ENCODE measurements around the gene ZNF429.

DNA sequence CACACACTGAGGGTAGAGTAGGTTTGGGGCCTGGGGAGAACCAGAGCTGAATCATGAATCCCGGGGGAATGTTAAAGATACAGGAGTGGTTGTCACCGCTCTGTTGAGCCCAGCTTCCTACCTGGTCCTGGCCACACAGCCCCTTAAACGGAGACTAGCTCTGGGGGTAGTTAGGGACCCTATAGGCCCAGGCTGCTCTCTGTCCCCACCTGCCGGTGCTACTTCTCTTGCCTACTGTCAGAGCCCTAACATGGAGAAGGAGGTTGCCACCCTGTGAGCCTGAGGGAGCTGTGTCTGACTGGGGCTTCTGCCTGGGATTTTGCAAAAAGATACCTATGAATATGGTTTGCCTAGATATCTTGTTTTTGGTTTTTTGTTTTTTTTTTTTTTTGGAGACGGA, 36.6 kb upstream of the ZNF429 start:
- TF ChIP-seq EZH2 (IDR thresholded peaks at IDR 0.05; ENCODE audit: low read length): no peak
- TF ChIP-seq, protein P1, sequence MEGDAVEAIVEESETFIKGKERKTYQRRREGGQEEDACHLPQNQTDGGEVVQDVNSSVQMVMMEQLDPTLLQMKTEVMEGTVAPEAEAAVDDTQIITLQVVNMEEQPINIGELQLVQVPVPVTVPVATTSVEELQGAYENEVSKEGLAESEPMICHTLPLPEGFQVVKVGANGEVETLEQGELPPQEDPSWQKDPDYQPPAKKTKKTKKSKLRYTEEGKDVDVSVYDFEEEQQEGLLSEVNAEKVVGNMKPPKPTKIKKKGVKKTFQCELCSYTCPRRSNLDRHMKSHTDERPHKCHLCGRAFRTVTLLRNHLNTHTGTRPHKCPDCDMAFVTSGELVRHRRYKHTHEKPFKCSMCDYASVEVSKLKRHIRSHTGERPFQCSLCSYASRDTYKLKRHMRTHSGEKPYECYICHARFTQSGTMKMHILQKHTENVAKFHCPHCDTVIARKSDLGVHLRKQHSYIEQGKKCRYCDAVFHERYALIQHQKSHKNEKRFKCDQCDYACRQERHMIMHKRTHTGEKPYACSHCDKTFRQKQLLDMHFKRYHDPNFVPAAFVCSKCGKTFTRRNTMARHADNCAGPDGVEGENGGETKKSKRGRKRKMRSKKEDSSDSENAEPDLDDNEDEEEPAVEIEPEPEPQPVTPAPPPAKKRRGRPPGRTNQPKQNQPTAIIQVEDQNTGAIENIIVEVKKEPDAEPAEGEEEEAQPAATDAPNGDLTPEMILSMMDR (optimal IDR thresholded peaks at IDR 0.05 in 1 of 3, IDR thresholded peaks at IDR 0.05 in 1 of 3, conservative IDR thresholded peaks at IDR 0.05 in 1 of 3; ENCODE audit: extremely low read depth in 1 of 3, insufficient read depth in 2 of 3, low read length in 3 of 3): no peak

All from keratinocyte (primary cell).